NCI-H2081 treated with DMSO at 0.1 percent for 48 hours (cell line): Measurements from ENCODE around the gene LCE2C.

Experiments
- DNase-seq: peaks from one replicate; lab custom pipeline; 2025; lab: John Stamatoyannopoulos, UW

The LCE2C gene

DNA sequence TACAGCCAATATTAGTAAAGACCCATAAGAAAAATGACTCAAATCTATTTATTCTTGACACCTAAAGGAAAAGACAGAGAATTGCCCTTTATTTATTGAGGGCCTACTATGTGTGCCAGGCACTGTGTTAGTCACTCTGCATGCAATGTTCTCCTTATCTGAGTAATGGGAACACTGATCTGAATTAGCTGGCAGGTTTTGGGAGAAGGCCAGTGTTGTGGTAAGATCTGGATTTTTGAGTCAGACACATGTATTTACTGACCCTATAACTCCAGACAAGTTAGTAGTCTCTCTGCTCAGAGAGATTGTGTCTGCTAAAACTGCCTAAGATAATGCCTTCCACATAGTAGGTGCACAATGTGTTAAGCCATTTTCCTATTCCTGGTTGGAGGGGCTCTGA is 50.2 kb downstream of the LCE2C start:
- DNase-seq: no peak
